ENCODE results near the gene SNUPN. TPM values are rescaled to one million over a fixed set of nuclear protein-coding genes. Genes with fewer than 3 reads are reported as not detected.

The SNUPN gene
- total and polyA plus RNA-seq, 2 of the 4 experiments (the other 2 are of a cell fraction) = 23.8 to 24.1 TPM

GRCh38 chr15:75599401-75599800 lies 26.1 kb downstream of the SNUPN start:
- Histone ChIP-seq H3K4me3 (ENCODE audit: insufficient read depth, low read depth, low read length) (no peak overlapping the region), H3K4ac (ENCODE audit: low read depth, low read length) (no peak overlapping the region), H3K36me3 (ENCODE audit: control insufficient read depth, insufficient read depth, low read length) (peaks cover 44% of the 10 kb centered on the region), H4K8ac (ENCODE audit: low read depth in 2 of 2, low read length in 2 of 2) (no peak overlapping the region), H2AFZ (replicated peaks; ENCODE audit: low read length, poor library complexity) (no peak overlapping the region), H2AK5ac (ENCODE audit: low read depth, low read length) (no peak overlapping the region), H3K27ac (ENCODE audit: insufficient read depth, low read length) (no peak overlapping the region), H3K23ac (ENCODE audit: low read depth, low read length) (no peak overlapping the region), H4K20me1 (ENCODE audit: insufficient read depth, low read length) (no peaks in the 10 kb centered on the region), H3K18ac (ENCODE audit: low read depth, low read length) (no peak overlapping the region), H2BK15ac (ENCODE audit: low read depth, low read length) (no peak overlapping the region), H3K4me2 (ENCODE audit: low read depth, low read length) (no peak overlapping the region), H3K56ac (ENCODE audit: extremely low read depth, insufficient read depth, low read length) (no peak overlapping the region), H2AK9ac (replicated peaks; ENCODE audit: low read depth, low read length, poor library complexity) (no peak overlapping the region), H3K9me3 (ENCODE audit: control insufficient read depth, insufficient read depth, low read length) (no peaks in the 10 kb centered on the region), H3K79me1 (ENCODE audit: low read depth in 1 of 2, low read length in 2 of 2) (peaks cover 0 to 4% of the 10 kb centered on the region in 2 experiments; a peak in 2 of 4 replicates), H2BK120ac (ENCODE audit: low read depth, low read length) (no peak overlapping the region), H2BK20ac (ENCODE audit: low read depth, low read length) (no peak overlapping the region), H3K14ac (replicated peaks; ENCODE audit: low read depth, low read length) (no peak overlapping the region), H3K4me1 (ENCODE audit: control insufficient read depth, insufficient read depth, low read length) (no peaks in the 10 kb centered on the region), H3K9ac (ENCODE audit: low read depth, low read length) (no peak overlapping the region), H3K27me3 (ENCODE audit: control insufficient read depth, insufficient read depth, low read length) (no peaks in the 10 kb centered on the region), H2BK5ac (ENCODE audit: low read depth, low read length, poor library complexity, severe bottlenecking) (no peak overlapping the region), H3K9me1 (ENCODE audit: insufficient read depth, low read length) (peaks cover 7% of the 10 kb centered on the region; the same call in 1 of the 2 replicates), H4K91ac (ENCODE audit: insufficient read depth, low read depth, low read length) (no peak overlapping the region), H4K5ac (ENCODE audit: low read depth, low read length) (no peak overlapping the region)
- no CpG with 5 or more reads among the region's 2 CpGs for WGBS, 2 experiments (ENCODE audit: extremely low coverage in 2 of 2, insufficient read length in 1 of 2)
- no TSS peak for BruUV-seq (replicated peaks)
- POLR2A ChIA-PET (ENCODE audit: unreplicated experiment) = no interaction called here
- DNase-seq (no peak), ATAC-seq (ENCODE audit: low read depth) (no peak)
- CTCF ChIA-PET = interaction anchor here (2.3 kb wide), 1 partner anchor 21 kb away, joined by 5 read pairs; the partner anchor contains the start of gene PTPN9
- intact Hi-C loops (cut with micrococcal nuclease) = no loop called here
- no peak for TF ChIP-seq MAFK (IDR thresholded peaks at IDR 0.05; ENCODE audit: low read depth, low read length)
- TF ChIP-seq MAZ (IDR thresholded peaks at IDR 0.05; ENCODE audit: borderline replicate concordance, low read depth, low read length) = no peak
- TF ChIP-seq FOS (IDR thresholded peaks at IDR 0.05; ENCODE audit: low read depth, low read length) = no peak
- no peak for TF ChIP-seq CEBPB (IDR thresholded peaks at IDR 0.05; ENCODE audit: low read depth, low read length)
- no peak for TF ChIP-seq NFE2L2 (IDR thresholded peaks at IDR 0.05; ENCODE audit: low read depth, low read length)
- no peak for TF ChIP-seq ELK1 (IDR thresholded peaks at IDR 0.05; ENCODE audit: borderline replicate concordance, low read depth, low read length)
- no peak for TF ChIP-seq SMC3 (IDR thresholded peaks at IDR 0.05; ENCODE audit: low read depth, low read length)
- no peak for TF ChIP-seq USF2 (IDR thresholded peaks at IDR 0.05; ENCODE audit: low read depth, low read length)
- no peak for TF ChIP-seq RCOR1 (IDR thresholded peaks at IDR 0.05; ENCODE audit: insufficient replicate concordance, low read length)
- TF ChIP-seq MXI1 (IDR thresholded peaks at IDR 0.05; ENCODE audit: borderline replicate concordance, low read depth, low read length) = no peak
- in situ Hi-C loops (cut with MboI; ENCODE audit: low sequenced_read_pairs) = no loop called here
- dilution Hi-C loops (cut with HindIII; ENCODE audit: low sequenced_read_pairs, unreplicated experiment) = no loop called here
